HUES6 (cell line): ENCODE measurements around the gene NNT.
"Not testable (repeated sequence)": the region's sequence is repeated elsewhere in the genome, so short reads cannot be mapped to it uniquely, and the experiment has no call there.

ENCODE experiments used
- H3K27ac ChIP-seq: 2 replicates; pipeline ENCODE4 v1.7.0; 2013; ENCODE audit warnings: low read depth, mild to moderate bottlenecking, low read length, inconsistent platforms
- H3K27me3 ChIP-seq: 2 replicates; pipeline ENCODE4 v1.6.1; 2013; ENCODE audit warnings: low read length; ENCODE audit not compliant: control insufficient read depth, insufficient read depth
- H3K36me3 ChIP-seq: 2 replicates; pipeline ENCODE4 v1.6.1; 2013; ENCODE audit warnings: low read length; ENCODE audit not compliant: control insufficient read depth, insufficient read depth
- H3K4me1 ChIP-seq: 2 replicates; pipeline ENCODE4 v1.6.1; 2013; ENCODE audit warnings: low read length; ENCODE audit not compliant: control insufficient read depth, insufficient read depth
- H3K4me3 ChIP-seq: 2 replicates; pipeline ENCODE4 v1.5.1; 2013; ENCODE audit warnings: low read depth, low read length
- H3K9ac ChIP-seq: one replicate; pipeline ENCODE4 v1.6.1; 2013; ENCODE audit warnings: mild to moderate bottlenecking, low read length
- H3K9me3 ChIP-seq: 2 replicates; pipeline ENCODE4 v1.6.1; 2013; ENCODE audit warnings: low read depth, low read length; ENCODE audit not compliant: control insufficient read depth, insufficient read depth

The NNT gene

GRCh38 chr5:43602461-43603343, at the start of gene NNT:
TSS of gene NNT (plus strand) at chr5:43603180. CDS start at chr5:43609196, 6,016 bp downstream.
- Histone ChIP-seq H3K27ac (peak within 1 kb of the TSS; percentile 4; the same call in 1 of the 2 replicates), H3K4me1 (peaks cover 31% of the 10 kb centered on the region), H3K4me3 (peak within 1 kb of the TSS; percentile 97), H3K9ac (peak within 1 kb of the TSS; percentile 77), H3K9me3 (no peaks in the 10 kb centered on the region), H3K36me3 (no peaks in the 10 kb centered on the region), H3K27me3 (peaks cover 9% of the 10 kb centered on the region)

GRCh38 chr5:43553381-43553780, 49.6 kb upstream of the NNT start:
- H3K27ac ChIP-seq, result peak overlapping the region; percentile 47; the same call in 1 of the 2 replicates
- H3K9ac ChIP-seq, result no peak overlapping the region
- peaks cover 26% of the 10 kb centered on the region for H3K4me1 ChIP-seq

GRCh38 chr5:43554497-43554896, 48.5 kb upstream of the NNT start:
- no peaks in the 10 kb centered on the region for H3K9me3 ChIP-seq
- peaks cover 26% of the 10 kb centered on the region for H3K4me1 ChIP-seq
- no peak overlapping the region for H3K27ac ChIP-seq
- peaks cover 54% of the 10 kb centered on the region for H3K36me3 ChIP-seq
- H3K9ac ChIP-seq, result no peak overlapping the region
- peak overlapping the region; percentile 100 for H3K4me3 ChIP-seq
- no peaks in the 10 kb centered on the region for H3K27me3 ChIP-seq

More at GRCh38 chr5:43553381-43553780, 49.6 kb upstream of the NNT start:
- Histone ChIP-seq H3K36me3 (peaks cover 64% of the 10 kb centered on the region), H3K9me3 (no peaks in the 10 kb centered on the region), H3K4me3 (peak overlapping the region; percentile 100; the same call in 1 of the 2 replicates), H3K27me3 (no peaks in the 10 kb centered on the region)

- Histone ChIP-seq H3K9me3 (no peaks in the 10 kb centered on the region), H3K9ac (peak overlapping the region; percentile 99), H3K27me3 (no peaks in the 10 kb centered on the region), H3K36me3 (peaks cover 47% of the 10 kb centered on the region), H3K4me3 (peak overlapping the region; percentile 100), H3K27ac (peak overlapping the region; percentile 99), H3K4me1 (peaks cover 26% of the 10 kb centered on the region)
These were observed 46.9 kb upstream of the NNT start for GRCh38 chr5:43555895-43556606.

GRCh38 chr5:43556607-43556856, 46.4 kb upstream of the NNT start:
- peak overlapping the region; percentile 99 for H3K9ac ChIP-seq
- H3K9me3 ChIP-seq, H3K27me3 ChIP-seq: not testable (repeated sequence)
- H3K4me3 ChIP-seq, result peak overlapping the region; percentile 100
- peak overlapping the region; percentile 99 for H3K27ac ChIP-seq
- H3K4me1 ChIP-seq, result peaks cover 26% of the 10 kb centered on the region
- peaks cover 42% of the 10 kb centered on the region for H3K36me3 ChIP-seq

- Histone ChIP-seq H3K4me3 (peak within 1 kb of the TSS; percentile 100), H3K27ac (peak within 1 kb of the TSS; percentile 99), H3K9ac (peak within 1 kb of the TSS; percentile 99), H3K36me3 (peaks cover 37% of the 10 kb centered on the region), H3K27me3 (no peaks in the 10 kb centered on the region), H3K4me1 (peaks cover 26% of the 10 kb centered on the region), H3K9me3 (no peaks in the 10 kb centered on the region)
These were observed 46.0 kb upstream of the NNT start, which contains the start of gene PAIP1 for GRCh38 chr5:43556857-43557542. TSS of gene PAIP1 (minus strand) at chr5:43557077. CDS start at chr5:43556846, 231 bp downstream.

- Histone ChIP-seq H3K4me3 (no peak overlapping the region), H3K36me3 (peaks cover 6% of the 10 kb centered on the region), H3K4me1 (peaks cover 6% of the 10 kb centered on the region), H3K27ac (no peak overlapping the region), H3K9me3 (no peaks in the 10 kb centered on the region), H3K9ac (no peak overlapping the region), H3K27me3 (no peaks in the 10 kb centered on the region)
These were observed 42.9 kb upstream of the NNT start for GRCh38 chr5:43560128-43560527.

GRCh38 chr5:43561356-43561755, 41.6 kb upstream of the NNT start:
- no peaks in the 10 kb centered on the region for H3K36me3 ChIP-seq
- H3K9me3 ChIP-seq, result no peaks in the 10 kb centered on the region
- no peak overlapping the region for H3K4me3 ChIP-seq
- no peaks in the 10 kb centered on the region for H3K27me3 ChIP-seq
- H3K9ac ChIP-seq, result no peak overlapping the region
- peaks cover 2% of the 10 kb centered on the region; the same call in 1 of the 2 replicates for H3K4me1 ChIP-seq
- no peak overlapping the region for H3K27ac ChIP-seq

- no peaks in the 10 kb centered on the region for H3K4me1 ChIP-seq
- H3K27me3 ChIP-seq, result no peaks in the 10 kb centered on the region
- no peak overlapping the region for H3K4me3 ChIP-seq
- no peak overlapping the region for H3K9ac ChIP-seq
- H3K27ac ChIP-seq, result no peak overlapping the region
- no peaks in the 10 kb centered on the region for H3K9me3 ChIP-seq
- H3K36me3 ChIP-seq, result no peaks in the 10 kb centered on the region
These were observed 39.7 kb upstream of the NNT start for GRCh38 chr5:43563321-43563720.

- H3K9ac ChIP-seq, result no peak overlapping the region
- no peaks in the 10 kb centered on the region for H3K27me3 ChIP-seq
- H3K4me1 ChIP-seq, result no peaks in the 10 kb centered on the region
- no peaks in the 10 kb centered on the region for H3K9me3 ChIP-seq
- H3K36me3 ChIP-seq, result no peaks in the 10 kb centered on the region
- no peak overlapping the region for H3K4me3 ChIP-seq
- H3K27ac ChIP-seq, result no peak overlapping the region
These were observed 38.6 kb upstream of the NNT start for GRCh38 chr5:43564289-43564850.
